Tongue (tissue), 2 donors: ENCODE results near the gene TNS2. TPM values are rescaled to one million over a fixed set of nuclear protein-coding genes. Genes with fewer than 3 reads are reported as not detected.
A peak's percentile ranks its signal among the peaks of the same experiment; 100 is the strongest.
"Not testable (repeated sequence)": the region's sequence is repeated elsewhere in the genome, so short reads cannot be mapped to it uniquely, and the experiment has no call there.

Experiments
- DNase-seq: peaks from one replicate; pipeline ENCODE4 v3.0.0-alpha.2; 2015
- total RNA-seq: library from RNA; depleted of rRNA; stranded (reverse); fragments of >200 nt; gene quantifications from one replicate; pipeline ENCODE4 v1.2.3, GENCODE V29; 2014

Gene TNS2
- total RNA-seq = 44.4 TPM

- DNase-seq = peak; percentile 72
Measured at GRCh38 chr12:53049571-53050318, at the start of gene TNS2. TNS2 (plus strand) TSS chr12:53050065; CDS start chr12:53050186, 121 bp downstream.

GRCh38 chr12:53004178-53004577, 45.7 kb upstream of the TNS2 start:
- DNase-seq = no peak

GRCh38 chr12:53004582-53004981, 45.3 kb upstream of the TNS2 start:
- DNase-seq = no peak

- no peak for DNase-seq
Measured at GRCh38 chr12:53005215-53005985, 44.5 kb upstream of the TNS2 start.

GRCh38 chr12:53005986-53006809, 43.7 kb upstream of the TNS2 start, which contains the start of gene EIF4B:
EIF4B (plus strand) TSS chr12:53006456; CDS start chr12:53006484, 28 bp downstream.
- peak; percentile 100 for DNase-seq

- peak; percentile 86 for DNase-seq
Measured at GRCh38 chr12:53006810-53007309, 43.0 kb upstream of the TNS2 start.

- no peak for DNase-seq
Measured at GRCh38 chr12:53007343-53007742, 42.5 kb upstream of the TNS2 start.

- not testable (repeated sequence) for DNase-seq
Measured at GRCh38 chr12:53008760-53009159, 41.1 kb upstream of the TNS2 start.

- no peak for DNase-seq
Measured at GRCh38 chr12:53010955-53011354, 38.9 kb upstream of the TNS2 start.

GRCh38 chr12:53011889-53012288, 38.0 kb upstream of the TNS2 start:
- DNase-seq = no peak

GRCh38 chr12:53012928-53013327, 36.9 kb upstream of the TNS2 start:
- no peak for DNase-seq

GRCh38 chr12:53014709-53015108, 35.2 kb upstream of the TNS2 start:
- DNase-seq = no peak

GRCh38 chr12:53025250-53025649, 24.6 kb upstream of the TNS2 start:
- DNase-seq = no peak

GRCh38 chr12:53027014-53027413, 22.9 kb upstream of the TNS2 start:
- DNase-seq = not testable (repeated sequence)

GRCh38 chr12:53031616-53032015, 18.2 kb upstream of the TNS2 start:
- no peak for DNase-seq

GRCh38 chr12:53033832-53034231, 16.0 kb upstream of the TNS2 start:
- DNase-seq = not testable (repeated sequence)

- DNase-seq = no peak
Measured at GRCh38 chr12:53034459-53034858, 15.4 kb upstream of the TNS2 start.

- no peak for DNase-seq
Measured at GRCh38 chr12:53036802-53037201, 13.1 kb upstream of the TNS2 start.

GRCh38 chr12:53039851-53040250, 10.0 kb upstream of the TNS2 start:
- no peak for DNase-seq

GRCh38 chr12:53042607-53043454, 7.0 kb upstream of the TNS2 start:
- no peak for DNase-seq

GRCh38 chr12:53044052-53044581, 5.7 kb upstream of the TNS2 start:
- peak; percentile 88 for DNase-seq
